ENCODE data around the gene FAHD2B. TPM values are rescaled to one million over a fixed set of nuclear protein-coding genes. Genes with fewer than 3 reads are reported as not detected.
"Not testable (repeated sequence)": the region's sequence is repeated elsewhere in the genome, so short reads cannot be mapped to it uniquely, and the experiment has no call there.

Gene FAHD2B
- total and polyA plus RNA-seq, 2 of the 4 experiments (the other 2 are of a cell fraction), result 5.7 to 7.9 TPM

DNA sequence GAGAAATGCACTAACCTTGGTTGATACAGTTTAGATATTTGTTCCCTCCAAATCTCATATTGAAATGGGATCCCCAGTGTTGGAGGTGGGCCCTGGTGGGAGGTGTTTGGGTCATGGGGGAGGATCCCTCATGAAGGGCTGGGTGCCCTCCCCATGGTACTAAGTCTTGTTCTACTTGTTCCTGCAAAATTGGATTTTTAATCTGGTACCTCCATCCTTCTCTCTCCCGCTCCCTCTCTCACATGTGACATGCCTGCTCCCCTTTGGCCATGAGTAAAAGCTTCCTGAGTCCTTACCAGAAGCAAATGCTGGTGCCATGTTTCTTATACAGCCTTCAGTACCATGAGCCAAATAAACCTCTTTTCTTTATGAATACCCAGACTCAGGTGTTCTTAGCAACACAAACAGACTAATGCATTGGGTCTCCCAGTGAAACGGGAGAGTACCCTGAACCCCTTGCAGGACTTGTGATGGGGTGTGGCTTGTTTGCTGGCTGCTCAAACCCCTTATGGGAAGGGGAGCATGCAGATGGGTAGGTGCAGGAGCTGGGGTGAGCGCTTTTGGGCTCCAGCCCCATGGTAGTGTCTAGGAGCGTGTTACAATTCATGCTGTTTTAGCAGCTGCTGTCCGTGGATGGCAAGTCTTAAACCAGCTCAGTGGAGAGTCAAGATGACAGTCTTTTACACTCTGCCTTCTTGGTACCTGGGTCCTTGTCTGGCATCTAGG, 27.2 kb downstream of the FAHD2B start:
- dilution Hi-C loops (cut with HindIII; ENCODE audit: low sequenced_read_pairs, unreplicated experiment), result no loop called here
- BruUV-seq (replicated peaks), result no TSS peak
- Histone ChIP-seq H4K20me1 (ENCODE audit: insufficient read depth, low read length) (no peaks in the 10 kb centered on the region), H3K4me3 (ENCODE audit: insufficient read depth, low read depth, low read length) (no peak overlapping the region), H3K23ac (ENCODE audit: low read depth, low read length) (no peak overlapping the region), H3K27ac (ENCODE audit: insufficient read depth, low read length) (no peak overlapping the region), H3K4me2 (ENCODE audit: low read depth, low read length) (no peak overlapping the region), H3K4ac (ENCODE audit: low read depth, low read length) (no peak overlapping the region), H4K8ac (ENCODE audit: low read depth in 2 of 2, low read length in 2 of 2) (no peak overlapping the region), H4K91ac (ENCODE audit: insufficient read depth, low read depth, low read length) (no peak overlapping the region), H2BK15ac (ENCODE audit: low read depth, low read length) (no peak overlapping the region), H3K27me3 (ENCODE audit: control insufficient read depth, insufficient read depth, low read length) (peaks cover 7% of the 10 kb centered on the region), H2BK120ac (ENCODE audit: low read depth, low read length) (no peak overlapping the region), H2AK5ac (ENCODE audit: low read depth, low read length) (no peak overlapping the region), H3K14ac (replicated peaks; ENCODE audit: low read depth, low read length) (no peak overlapping the region), H3K56ac (ENCODE audit: extremely low read depth, insufficient read depth, low read length) (no peak overlapping the region), H2BK20ac (ENCODE audit: low read depth, low read length) (no peak overlapping the region), H3K9me3 (ENCODE audit: control insufficient read depth, insufficient read depth, low read length) (no peaks in the 10 kb centered on the region), H2AFZ (replicated peaks; ENCODE audit: low read length, poor library complexity) (no peak overlapping the region), H3K4me1 (ENCODE audit: control insufficient read depth, insufficient read depth, low read length) (no peaks in the 10 kb centered on the region), H2AK9ac (replicated peaks; ENCODE audit: low read depth, low read length, poor library complexity) (no peak overlapping the region), H3K18ac (ENCODE audit: low read depth, low read length) (no peak overlapping the region), H3K9me1 (ENCODE audit: insufficient read depth, low read length) (no peaks in the 10 kb centered on the region), H3K9ac (ENCODE audit: low read depth, low read length) (no peak overlapping the region), H4K5ac (ENCODE audit: low read depth, low read length) (no peak overlapping the region), H3K79me1 (ENCODE audit: low read depth in 1 of 2, low read length in 2 of 2) (no peaks in the 10 kb centered on the region), H2BK5ac (ENCODE audit: low read depth, low read length, poor library complexity, severe bottlenecking) (no peak overlapping the region), H3K36me3 (ENCODE audit: control insufficient read depth, insufficient read depth, low read length) (no peaks in the 10 kb centered on the region)
- CTCF ChIA-PET, result no interaction called here
- DNase-seq (no peak), ATAC-seq (ENCODE audit: low read depth) (no peak)
- POLR2A ChIA-PET (ENCODE audit: unreplicated experiment), result no interaction called here
- TF ChIP-seq MXI1 (IDR thresholded peaks at IDR 0.05; ENCODE audit: borderline replicate concordance, low read depth, low read length), result no peak
- TF ChIP-seq CEBPB (IDR thresholded peaks at IDR 0.05; ENCODE audit: low read depth, low read length), result no peak
- intact Hi-C loops (cut with micrococcal nuclease), result no loop called here
- in situ Hi-C loops (cut with MboI; ENCODE audit: low sequenced_read_pairs), result no loop called here
- WGBS, 2 experiments (ENCODE audit: extremely low coverage in 2 of 2, insufficient read length in 1 of 2), result 57% methylated on average over 4 of the region's 5 CpGs; no CpG with 5 or more reads in 1 of the 2 experiments

- H3K9me1 ChIP-seq (ENCODE audit: insufficient read depth, low read length); in situ Hi-C loops (cut with MboI; ENCODE audit: low sequenced_read_pairs); CTCF ChIA-PET; POLR2A ChIA-PET (ENCODE audit: unreplicated experiment); H3K4me3 ChIP-seq (ENCODE audit: insufficient read depth, low read depth, low read length); BruUV-seq (replicated peaks); H3K36me3 ChIP-seq (ENCODE audit: control insufficient read depth, insufficient read depth, low read length); H3K27ac ChIP-seq (ENCODE audit: insufficient read depth, low read length); H2BK5ac ChIP-seq (ENCODE audit: low read depth, low read length, poor library complexity, severe bottlenecking); H3K79me1 ChIP-seq (ENCODE audit: low read depth in 1 of 2, low read length in 2 of 2); H3K9ac ChIP-seq (ENCODE audit: low read depth, low read length); H3K23ac ChIP-seq (ENCODE audit: low read depth, low read length); H4K5ac ChIP-seq (ENCODE audit: low read depth, low read length); intact Hi-C loops (cut with micrococcal nuclease); H2BK20ac ChIP-seq (ENCODE audit: low read depth, low read length); H2AK9ac ChIP-seq (replicated peaks; ENCODE audit: low read depth, low read length, poor library complexity); H3K4me1 ChIP-seq (ENCODE audit: control insufficient read depth, insufficient read depth, low read length); H4K8ac ChIP-seq (ENCODE audit: low read depth in 2 of 2, low read length in 2 of 2); ATAC-seq (ENCODE audit: low read depth); H3K4ac ChIP-seq (ENCODE audit: low read depth, low read length); H2BK15ac ChIP-seq (ENCODE audit: low read depth, low read length); H3K14ac ChIP-seq (replicated peaks; ENCODE audit: low read depth, low read length); H3K9me3 ChIP-seq (ENCODE audit: control insufficient read depth, insufficient read depth, low read length); H4K91ac ChIP-seq (ENCODE audit: insufficient read depth, low read depth, low read length); H2BK120ac ChIP-seq (ENCODE audit: low read depth, low read length); H2AFZ ChIP-seq (replicated peaks; ENCODE audit: low read length, poor library complexity); H3K56ac ChIP-seq (ENCODE audit: extremely low read depth, insufficient read depth, low read length); H3K27me3 ChIP-seq (ENCODE audit: control insufficient read depth, insufficient read depth, low read length); H3K4me2 ChIP-seq (ENCODE audit: low read depth, low read length); H4K20me1 ChIP-seq (ENCODE audit: insufficient read depth, low read length); H2AK5ac ChIP-seq (ENCODE audit: low read depth, low read length); dilution Hi-C loops (cut with HindIII; ENCODE audit: low sequenced_read_pairs, unreplicated experiment); DNase-seq; H3K18ac ChIP-seq (ENCODE audit: low read depth, low read length): not testable (repeated sequence)
- WGBS, 2 experiments (ENCODE audit: extremely low coverage in 2 of 2, insufficient read length in 1 of 2), result 17% methylated on average over 1 of the region's 5 CpGs; no CpG with 5 or more reads in 1 of the 2 experiments
Measured at GRCh38 chr2:97066030-97066429, 28.7 kb downstream of the FAHD2B start.
